WTC11 (cell line): ENCODE results near the gene NHLRC2. TPM values are rescaled to one million over a fixed set of nuclear protein-coding genes. Genes with fewer than 3 reads are reported as not detected.

Experiments
- ATAC-seq: fragments of 200-7000 bp; cut with Tn5 transposase; 2 replicates; pipeline ENCODE4 v1.10.0; 2021; ENCODE audit warnings: mild to moderate bottlenecking, moderate library complexity
- CTCF ChIA-PET: fragments of 300-600 bp; sonication (Branson Sonifier 250); formaldehyde crosslinking; loops from one replicate; lab custom pipeline; 2021; ENCODE audit warnings: antibody characterized with exemption; lab: Charles Lee
- POLR2A ChIA-PET: fragments of 350-600 bp; sonication (Branson Sonifier 250); formaldehyde crosslinking; loops from one replicate; lab custom pipeline; 2021; ENCODE audit warnings: antibody characterized with exemption; lab: Charles Lee
- DNase-seq: peaks from one replicate; pipeline ENCODE4 v3.0.0; 2021; ENCODE audit warnings: low spot score
- H3K27ac Mint-ChIP-seq: 2 replicates; pipeline ENCODE4 v1.8.0; 2021; ENCODE audit warnings: mixed read lengths
- H3K27me3 Mint-ChIP-seq: 2 replicates; pipeline ENCODE4 v1.8.0; 2021; ENCODE audit warnings: low read depth, mild to moderate bottlenecking, moderate library complexity, mixed read lengths
- H3K36me3 Mint-ChIP-seq: 2 replicates; pipeline ENCODE4 v1.8.0; 2021; ENCODE audit warnings: mixed read lengths
- H3K4me1 Mint-ChIP-seq: 2 replicates; pipeline ENCODE4 v1.8.0; 2022; ENCODE audit warnings: mixed read lengths
- H3K4me3 Mint-ChIP-seq: 2 replicates; pipeline ENCODE4 v1.8.0; 2021; ENCODE audit warnings: mild to moderate bottlenecking, moderate library complexity, mixed read lengths
- H3K9me3 Mint-ChIP-seq: 2 replicates; pipeline ENCODE4 v1.8.0; 2021; ENCODE audit warnings: mixed read lengths
- FOXP1 ChIP-seq: sonication (generic); formaldehyde crosslinking; IDR thresholded peaks from 2 replicates; pipeline ENCODE4 v1.8.0; 2022; ENCODE audit warnings: missing genetic modification reagents, mild to moderate bottlenecking, moderate library complexity, borderline replicate concordance
- JUN ChIP-seq: sonication (generic); formaldehyde crosslinking; IDR thresholded peaks from 2 replicates; pipeline ENCODE4 v1.8.0; 2023; ENCODE audit warnings: mild to moderate bottlenecking, missing genetic modification reagents
- TCF7 ChIP-seq: sonication (generic); formaldehyde crosslinking; IDR thresholded peaks from 2 replicates; pipeline ENCODE4 v1.8.0; 2022; ENCODE audit warnings: mild to moderate bottlenecking, low read depth, missing genetic modification reagents, moderate library complexity
- ZNF317 ChIP-seq: sonication (generic); formaldehyde crosslinking; IDR thresholded peaks from 2 replicates; pipeline ENCODE4 v1.8.1; 2023; ENCODE audit warnings: low read depth, mild to moderate bottlenecking, moderate library complexity, missing genetic modification reagents, borderline replicate concordance
- total RNA-seq: library from RNA; stranded (reverse); gene quantifications from 3 replicates; pipeline ENCODE4 v1.2.3, GENCODE V29; 2021
- TF ChIP-seq, protein P1 (sequence below): sonication (generic); formaldehyde crosslinking; IDR thresholded peaks from 2 replicates; pipeline ENCODE4 v1.8.1; 2022; ENCODE audit warnings: mild to moderate bottlenecking, missing genetic modification reagents, moderate library complexity, borderline replicate concordance

NHLRC2 gene
- total RNA-seq, 1 experiment from 2014 or later, result 37.9 TPM

DNA sequence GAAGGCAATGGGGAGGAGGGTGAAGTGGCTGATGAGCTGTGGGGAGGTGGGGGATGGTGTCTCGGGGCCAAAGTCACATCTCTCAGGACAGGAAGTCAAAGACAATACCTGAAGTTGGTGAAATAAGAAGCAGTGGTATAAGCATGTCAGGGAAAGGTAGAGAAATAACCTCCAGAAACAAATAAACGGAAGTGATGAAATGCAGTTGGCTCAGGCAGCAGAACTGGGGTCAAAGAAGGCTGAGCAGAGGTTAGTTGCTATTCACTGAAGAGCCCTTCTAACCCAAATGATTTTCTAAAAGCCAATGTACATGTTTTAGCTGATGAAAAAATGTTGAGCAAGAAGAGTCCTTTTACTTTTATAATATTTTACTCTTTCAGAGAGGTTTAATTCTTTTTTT lies 110.6 kb downstream of the NHLRC2 start:
- peaks cover 17% of the 10 kb centered on the region for H3K36me3 Mint-ChIP-seq
- TF ChIP-seq JUN (no peak), TCF7 (CRISPR knock-in tag) (no peak), ZNF317 (no peak)
- TF ChIP-seq, protein P1, sequence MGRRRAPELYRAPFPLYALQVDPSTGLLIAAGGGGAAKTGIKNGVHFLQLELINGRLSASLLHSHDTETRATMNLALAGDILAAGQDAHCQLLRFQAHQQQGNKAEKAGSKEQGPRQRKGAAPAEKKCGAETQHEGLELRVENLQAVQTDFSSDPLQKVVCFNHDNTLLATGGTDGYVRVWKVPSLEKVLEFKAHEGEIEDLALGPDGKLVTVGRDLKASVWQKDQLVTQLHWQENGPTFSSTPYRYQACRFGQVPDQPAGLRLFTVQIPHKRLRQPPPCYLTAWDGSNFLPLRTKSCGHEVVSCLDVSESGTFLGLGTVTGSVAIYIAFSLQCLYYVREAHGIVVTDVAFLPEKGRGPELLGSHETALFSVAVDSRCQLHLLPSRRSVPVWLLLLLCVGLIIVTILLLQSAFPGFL (CRISPR knock-in tag), result no peak
- TF ChIP-seq, all 79 proteins: peak for 0
- no peak for ATAC-seq
- no peak for DNase-seq
- 0 out of 2 replicates have a peak, but pooled peaks cover 3% of the 10 kb centered on the region for H3K4me1 Mint-ChIP-seq
- H3K27ac Mint-ChIP-seq, result no peak overlapping the region
- peaks cover 7% of the 10 kb centered on the region for H3K27me3 Mint-ChIP-seq
- H3K4me3 Mint-ChIP-seq, result no peak overlapping the region
- POLR2A ChIA-PET, result no interaction called here
- peaks cover 20% of the 10 kb centered on the region for H3K9me3 Mint-ChIP-seq
- CTCF ChIA-PET, result interaction anchor here (0.9 kb wide), 1 partner anchor 11 kb away, joined by 3 read pairs; no protein-coding TSS in a partner anchor

DNA sequence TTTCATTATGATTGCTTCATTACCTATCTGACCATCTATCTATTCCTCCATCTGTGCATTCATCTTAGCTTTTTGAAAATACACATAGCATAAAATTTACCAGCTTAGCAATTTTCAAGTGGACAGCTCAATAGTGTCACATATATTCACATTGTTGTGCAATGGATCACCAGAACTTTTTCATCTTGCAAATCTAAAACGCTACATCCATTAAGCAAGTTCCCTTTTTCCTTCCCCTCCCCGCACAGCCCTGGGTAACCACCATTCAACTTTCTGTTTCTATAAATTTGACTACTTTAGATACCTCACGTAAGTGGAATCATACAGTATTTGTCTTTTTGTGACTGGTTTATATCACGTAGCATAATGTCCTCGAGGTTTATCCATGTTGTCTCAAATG lies 111.2 kb downstream of the NHLRC2 start:
- ATAC-seq (no peak), DNase-seq (no peak)
- Mint-ChIP-seq H3K4me1 (0 out of 2 replicates have a peak, but pooled peaks cover 3% of the 10 kb centered on the region), H3K4me3 (no peak overlapping the region), H3K36me3 (peaks cover 20% of the 10 kb centered on the region), H3K9me3 (peaks cover 26% of the 10 kb centered on the region), H3K27ac (no peak overlapping the region), H3K27me3 (peaks cover 7% of the 10 kb centered on the region)
- ChIA-PET CTCF (no interaction called here), POLR2A (no interaction called here)
- no peak for TF ChIP-seq FOXP1

Other genes with a start within 250 kb of the NHLRC2 start
- gene NRAP, start 190.6 kb upstream of the NHLRC2 start, total RNA-seq, result not detected in 3 replicates
- gene CASP7, start 174.7 kb upstream of the NHLRC2 start, total RNA-seq, result 4.7 to 6.0 TPM (median 4.7 TPM) in 3 replicates
- gene PLEKHS1, start 103.0 kb upstream of the NHLRC2 start, total RNA-seq, result not detected in 3 replicates
- gene DCLRE1A, start 579 bp upstream of the NHLRC2 start, total RNA-seq, result 10.5 to 11.8 TPM (median 11.3 TPM) in 3 replicates
- 0.27 to 0.35 TPM (median 0.30 TPM) in 3 replicates for gene ADRB1, start 189.2 kb downstream of the NHLRC2 start, total RNA-seq